ENCODE measurements around the gene SP7. TPM values are rescaled to one million over a fixed set of nuclear protein-coding genes. Genes with fewer than 3 reads are reported as not detected.
A peak's percentile ranks its signal among the peaks of the same experiment; 100 is the strongest.
"Not testable (repeated sequence)": the region's sequence is repeated elsewhere in the genome, so short reads cannot be mapped to it uniquely, and the experiment has no call there.

Gene SP7
- not detected in 2 replicates for total RNA-seq (2014; rRNA removed; shearing (Covaris generic))

DNA sequence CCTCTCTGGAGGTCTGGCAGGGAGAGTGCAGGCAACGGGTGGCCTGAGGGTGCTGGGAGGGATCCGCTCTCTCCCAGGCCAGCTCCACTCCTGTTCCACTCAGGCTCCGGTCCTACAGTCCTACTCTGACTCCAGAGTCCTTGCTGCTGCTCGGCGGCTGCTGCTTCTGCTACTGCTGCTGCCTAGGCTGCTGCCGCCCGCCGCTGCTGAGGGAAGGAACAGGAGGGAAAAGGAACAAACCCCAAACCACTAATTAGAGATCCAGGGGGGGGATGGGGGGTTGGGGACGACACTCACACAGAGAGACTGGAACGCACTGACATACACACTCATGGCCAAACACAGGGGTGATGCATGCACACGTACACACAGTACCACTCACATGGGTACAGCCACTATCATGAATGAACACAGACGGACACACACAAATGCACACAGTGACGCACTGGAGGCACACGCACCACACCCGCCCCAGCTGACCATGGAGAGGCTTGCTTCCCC, at the start of gene SP7:
SP7 (minus strand) TSS at position 174 of the 501 bp plus-strand sequence. CDS start 708 bp downstream, outside the sequence.
- H3K27me3 ChIP-seq = peaks cover 45% of the 10 kb centered on the region
- no peak within 1 kb of the TSS for H3K4me3 ChIP-seq
- no peak within 1 kb of the TSS for H3K27ac ChIP-seq
- H3K9me3 ChIP-seq (replicated peaks) = no peaks in the 10 kb centered on the region
- no peak for DNase-seq
- H3K4me1 ChIP-seq = peaks cover 6% of the 10 kb centered on the region; the same call in 1 of the 2 replicates
- H3K36me3 ChIP-seq = no peaks in the 10 kb centered on the region

DNA sequence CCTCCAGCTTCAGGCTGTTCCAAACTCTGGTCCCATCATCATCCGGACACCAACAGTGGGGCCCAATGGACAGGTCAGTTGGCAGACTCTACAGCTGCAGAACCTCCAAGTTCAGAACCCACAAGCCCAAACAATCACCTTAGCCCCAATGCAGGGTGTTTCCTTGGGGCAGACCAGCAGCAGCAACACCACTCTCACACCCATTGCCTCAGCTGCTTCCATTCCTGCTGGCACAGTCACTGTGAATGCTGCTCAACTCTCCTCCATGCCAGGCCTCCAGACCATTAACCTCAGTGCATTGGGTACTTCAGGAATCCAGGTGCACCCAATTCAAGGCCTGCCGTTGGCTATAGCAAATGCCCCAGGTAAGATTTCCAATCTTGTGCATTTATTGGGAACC, 47.1 kb upstream of the SP7 start:
- peaks cover 52% of the 10 kb centered on the region for H3K36me3 ChIP-seq
- H3K4me3 ChIP-seq = no peak overlapping the region
- H3K27me3 ChIP-seq = no peaks in the 10 kb centered on the region
- no peaks in the 10 kb centered on the region for H3K9me3 ChIP-seq (replicated peaks)
- no peak overlapping the region for H3K27ac ChIP-seq
- peaks cover 7% of the 10 kb centered on the region; the same call in 1 of the 2 replicates for H3K4me1 ChIP-seq
- no peak for DNase-seq

DNA sequence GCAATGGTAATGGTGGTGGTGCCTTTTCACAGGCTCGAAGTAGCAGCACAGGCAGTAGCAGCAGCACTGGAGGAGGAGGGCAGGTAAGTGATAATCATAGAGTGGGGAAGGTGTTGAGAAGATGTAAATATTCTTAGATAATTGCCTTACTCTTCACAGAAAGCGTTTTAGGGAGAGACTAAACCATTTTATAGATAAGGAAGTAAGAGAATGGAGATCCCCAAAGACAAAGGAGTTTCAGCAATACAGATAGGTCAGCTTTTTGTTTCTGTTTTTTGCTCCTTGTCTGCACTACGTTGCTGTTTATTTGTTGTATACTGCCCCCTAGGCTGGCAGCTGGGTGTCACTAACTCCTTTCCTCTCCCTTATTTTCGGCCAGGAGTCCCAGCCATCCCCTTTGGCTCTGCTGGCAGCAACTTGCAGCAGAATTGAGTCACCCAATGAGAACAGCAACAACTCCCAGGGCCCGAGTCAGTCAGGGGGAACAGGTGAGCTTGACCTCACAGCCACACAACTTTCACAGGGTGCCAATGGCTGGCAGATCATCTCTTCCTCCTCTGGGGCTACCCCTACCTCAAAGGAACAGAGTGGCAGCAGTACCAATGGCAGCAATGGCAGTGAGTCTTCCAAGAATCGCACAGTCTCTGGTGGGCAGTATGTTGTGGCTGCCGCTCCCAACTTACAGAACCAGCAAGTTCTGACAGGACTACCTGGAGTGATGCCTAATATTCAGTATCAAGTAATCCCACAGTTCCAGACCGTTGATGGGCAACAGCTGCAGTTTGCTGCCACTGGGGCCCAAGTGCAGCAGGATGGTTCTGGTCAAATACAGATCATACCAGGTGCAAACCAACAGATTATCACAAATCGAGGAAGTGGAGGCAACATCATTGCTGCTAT, 45.8 kb upstream of the SP7 start:
- Histone ChIP-seq H3K27me3 (no peaks in the 10 kb centered on the region), H3K4me3 (no peak overlapping the region), H3K27ac (no peak overlapping the region; the same call in 1 of the 2 replicates), H3K9me3 (replicated peaks) (no peaks in the 10 kb centered on the region), H3K36me3 (peaks cover 43% of the 10 kb centered on the region), H3K4me1 (peaks cover 7% of the 10 kb centered on the region; the same call in 1 of the 2 replicates)
- peak; percentile 13 to 24 for DNase-seq

DNA sequence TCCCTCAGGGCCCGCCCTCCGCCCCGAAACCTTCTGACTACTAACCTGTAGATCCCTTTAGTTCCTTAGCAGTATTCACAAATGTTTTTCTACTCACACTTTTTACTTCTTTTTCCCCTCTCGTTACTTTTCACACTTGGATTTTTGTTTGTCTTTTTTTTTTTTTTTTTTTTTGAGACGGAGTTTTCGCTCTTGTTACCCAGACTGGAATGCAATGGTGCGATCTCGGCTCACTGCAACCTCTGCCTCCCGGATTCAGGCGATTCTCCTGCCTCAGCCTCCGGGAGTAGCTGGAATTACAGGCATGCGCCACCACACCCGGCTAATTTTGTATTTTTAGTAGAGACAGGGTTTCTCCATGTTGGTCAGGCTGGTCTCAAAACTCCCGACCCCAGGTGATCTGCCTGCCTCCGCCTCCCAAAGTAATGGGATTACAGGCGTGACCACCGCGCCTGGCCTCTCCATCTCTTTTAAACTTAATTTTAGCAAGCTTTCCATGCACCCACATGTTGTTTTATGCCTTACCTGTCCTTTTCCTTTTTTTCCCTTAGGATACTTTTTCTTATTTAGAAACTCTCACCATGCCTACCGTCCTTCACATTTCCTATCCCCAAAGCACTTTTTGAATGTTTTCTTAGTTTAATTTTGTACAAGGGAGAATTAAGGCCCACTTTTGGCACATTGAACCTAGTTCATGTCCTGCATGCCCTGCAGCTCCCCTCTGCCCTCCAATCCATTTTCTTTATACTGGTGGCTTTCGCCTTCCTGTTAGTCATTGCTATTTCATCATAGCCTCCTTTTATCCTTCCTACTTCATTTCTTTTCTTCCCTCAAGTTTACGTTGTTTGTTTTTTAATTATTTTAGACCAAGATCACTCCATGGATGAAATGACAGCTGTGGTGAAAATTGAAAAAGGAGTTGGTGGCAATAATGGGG, 44.9 kb upstream of the SP7 start:
- Histone ChIP-seq H3K27me3 (no peaks in the 10 kb centered on the region), H3K4me1 (peaks cover 7% of the 10 kb centered on the region; the same call in 1 of the 2 replicates), H3K9me3 (replicated peaks) (no peaks in the 10 kb centered on the region), H3K27ac (peak overlapping the region; percentile 69), H3K4me3 (peak overlapping the region; percentile 64), H3K36me3 (peaks cover 35% of the 10 kb centered on the region)
- DNase-seq = peak in 1 of 2 experiments; percentile 31

DNA sequence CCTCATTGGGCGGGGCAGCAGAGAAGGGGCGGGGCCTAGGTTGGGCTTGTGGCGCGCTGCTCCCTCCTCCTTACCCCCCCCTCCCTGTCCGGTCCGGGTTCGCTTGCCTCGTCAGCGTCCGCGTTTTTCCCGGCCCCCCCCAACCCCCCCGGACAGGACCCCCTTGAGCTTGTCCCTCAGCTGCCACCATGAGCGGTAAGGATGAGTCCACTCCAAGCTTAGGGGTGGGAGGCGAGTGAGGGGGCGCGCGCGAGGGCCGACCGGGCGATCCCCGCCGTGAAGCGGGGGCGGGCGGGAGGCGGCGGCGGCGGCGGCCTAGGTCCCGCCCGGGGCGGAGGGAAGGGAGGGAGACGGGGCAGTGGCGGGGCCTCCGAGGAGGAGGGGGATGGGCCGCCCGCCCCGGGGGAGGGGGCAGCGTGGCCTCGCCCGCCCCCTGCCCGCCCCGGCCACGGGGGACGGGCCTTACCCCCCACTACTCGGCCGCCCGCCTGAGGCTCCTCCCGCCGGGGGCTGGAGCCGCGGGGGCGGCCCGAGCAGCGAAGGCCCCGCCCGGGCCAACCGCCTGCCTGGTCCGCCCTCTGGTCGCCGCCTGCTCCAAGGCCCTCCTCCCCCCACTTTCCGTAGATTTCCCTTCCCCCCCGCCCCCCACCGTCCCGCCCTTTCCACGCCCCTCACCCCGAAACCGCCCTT, 44.1 kb upstream of the SP7 start, which contains the start of gene SP1:
SP1 (plus strand) TSS at position 73 of the 690 bp plus-strand sequence; CDS start at position 189, 116 bp downstream.
- Histone ChIP-seq H3K27ac (peak within 1 kb of the TSS; percentile 86), H3K36me3 (peaks cover 33% of the 10 kb centered on the region), H3K9me3 (replicated peaks) (no peaks in the 10 kb centered on the region), H3K27me3 (no peaks in the 10 kb centered on the region), H3K4me1 (peaks cover 7% of the 10 kb centered on the region; the same call in 1 of the 2 replicates), H3K4me3 (peak within 1 kb of the TSS; percentile 64)
- DNase-seq = peak; percentile 89 to 90

DNA sequence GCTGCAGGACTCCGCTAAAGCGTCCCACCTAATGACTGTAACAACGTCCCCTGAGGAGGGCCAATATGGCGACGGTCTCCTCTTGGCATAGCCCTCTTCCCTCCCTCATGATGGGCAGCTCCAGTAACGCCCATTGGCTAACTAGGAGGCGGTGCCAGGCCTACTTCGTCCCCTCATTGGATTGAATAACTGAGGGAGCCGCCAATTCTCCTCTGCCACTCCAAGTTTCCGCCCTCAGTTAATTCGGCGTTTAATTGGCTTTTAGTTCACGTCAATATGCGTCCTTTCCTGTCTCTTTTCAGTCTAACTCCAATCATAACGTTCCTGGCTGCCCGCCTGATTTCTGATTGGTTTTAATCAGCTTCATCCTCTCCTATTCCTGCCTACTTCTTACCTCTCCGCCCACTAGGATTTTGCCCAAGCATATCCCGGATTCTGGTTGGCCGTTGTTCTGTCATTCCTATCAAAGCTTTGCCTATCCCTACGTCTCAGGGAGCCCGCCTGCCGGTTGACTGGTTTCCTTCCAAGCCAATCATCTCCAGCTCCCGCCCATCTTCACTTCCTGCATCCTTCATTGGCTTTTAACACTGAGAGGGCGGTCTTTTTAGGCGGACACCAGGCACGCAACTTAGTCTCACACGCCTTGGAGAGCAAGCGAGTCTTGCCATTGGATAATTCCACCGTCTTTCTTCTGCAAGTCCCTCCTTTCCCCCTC, 43.4 kb upstream of the SP7 start:
- DNase-seq = peak; percentile 99 to 100
- Histone ChIP-seq H3K36me3 (peaks cover 30% of the 10 kb centered on the region), H3K27me3 (no peaks in the 10 kb centered on the region)

DNA sequence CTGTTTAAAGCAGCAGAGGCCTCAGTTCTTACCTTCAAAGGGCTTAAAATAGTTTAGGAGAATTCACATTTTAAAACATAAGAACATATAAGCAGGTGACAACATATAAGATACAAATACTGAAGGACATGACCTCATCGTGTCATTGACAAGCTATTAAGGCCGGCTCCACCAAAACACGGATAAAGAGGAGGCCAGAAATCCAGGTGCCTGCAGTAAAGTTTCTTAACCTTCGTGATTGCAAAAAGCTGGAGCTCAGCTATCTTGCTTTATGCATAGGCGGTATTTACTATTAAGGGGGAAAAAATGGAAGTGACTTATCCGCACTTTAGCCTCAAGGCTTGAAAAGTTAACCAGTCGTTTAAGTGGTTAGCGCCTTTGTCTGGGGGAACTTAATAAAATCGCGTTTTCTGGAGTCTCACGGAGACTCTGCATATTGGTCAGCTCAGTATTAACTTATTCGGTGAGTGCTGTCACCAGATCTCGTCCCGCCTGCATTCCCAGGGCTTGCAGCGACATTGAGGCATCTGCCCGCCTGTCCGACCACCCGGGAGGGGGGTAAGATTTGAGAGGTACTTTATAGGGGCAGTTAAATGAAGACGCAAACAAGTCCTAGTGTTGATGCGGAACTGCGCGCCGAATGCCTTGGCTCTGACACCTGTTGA, 42.7 kb upstream of the SP7 start:
- no peaks in the 10 kb centered on the region for H3K27me3 ChIP-seq
- DNase-seq = no peak
- H3K4me1 ChIP-seq = peaks cover 7% of the 10 kb centered on the region; the same call in 1 of the 2 replicates
- peaks cover 25% of the 10 kb centered on the region for H3K36me3 ChIP-seq
- H3K4me3 ChIP-seq = peak overlapping the region; percentile 61
- no peaks in the 10 kb centered on the region for H3K9me3 ChIP-seq (replicated peaks)
- H3K27ac ChIP-seq = peak overlapping the region; percentile 86

More for the DNA sequence above, 43.4 kb upstream of the SP7 start:
- H3K27ac ChIP-seq = peak overlapping the region; percentile 86
- no peaks in the 10 kb centered on the region for H3K9me3 ChIP-seq (replicated peaks)
- H3K4me1 ChIP-seq = peaks cover 7% of the 10 kb centered on the region; the same call in 1 of the 2 replicates
- peak overlapping the region; percentile 64 for H3K4me3 ChIP-seq

DNA sequence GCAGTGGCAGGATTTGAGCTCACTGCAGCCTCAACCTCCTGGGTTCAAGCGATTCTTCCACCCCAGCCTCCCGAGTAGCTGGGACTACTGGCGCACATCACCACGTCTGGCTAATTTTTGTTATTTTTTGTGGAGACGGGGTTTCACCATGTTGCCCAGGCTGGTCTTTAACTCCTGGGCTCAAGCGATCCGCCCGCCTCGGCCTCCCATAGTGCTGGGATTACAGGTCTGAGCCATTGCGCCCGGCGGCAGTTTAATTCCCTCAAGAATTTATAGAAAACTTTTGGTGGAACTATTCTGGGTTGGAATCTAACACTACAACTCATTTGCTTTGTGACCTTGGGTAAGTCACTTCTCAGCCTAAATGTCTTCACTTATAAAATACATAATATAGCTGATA, 42.1 kb upstream of the SP7 start:
- H3K9me3 ChIP-seq (replicated peaks) = no peaks in the 10 kb centered on the region
- no peak for DNase-seq
- no peak overlapping the region for H3K27ac ChIP-seq
- H3K4me1 ChIP-seq = peaks cover 7% of the 10 kb centered on the region; the same call in 1 of the 2 replicates
- H3K4me3 ChIP-seq = no peak overlapping the region
- H3K27me3 ChIP-seq = no peaks in the 10 kb centered on the region
- peaks cover 19% of the 10 kb centered on the region for H3K36me3 ChIP-seq

DNA sequence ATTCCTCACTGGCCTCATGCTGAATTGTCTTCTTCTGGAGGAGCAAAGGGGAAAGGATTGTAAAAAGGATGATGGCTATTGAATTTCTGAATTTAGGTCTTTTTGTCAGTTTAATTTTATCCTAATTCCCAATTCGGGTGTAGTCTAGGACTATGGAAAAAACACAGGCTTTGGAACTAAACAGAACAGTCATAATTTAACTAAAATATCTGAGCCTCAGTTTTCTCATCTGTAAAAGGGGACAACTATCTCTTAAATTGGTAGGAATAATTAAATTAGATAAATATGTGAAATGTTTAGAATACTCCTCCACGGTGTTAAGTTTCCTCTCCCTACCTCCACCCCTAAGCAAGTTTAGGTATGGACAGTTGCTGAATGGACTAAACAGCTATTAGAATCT, 40.6 kb upstream of the SP7 start:
- no peak for DNase-seq
- Histone ChIP-seq H3K9me3 (replicated peaks) (no peaks in the 10 kb centered on the region), H3K4me1 (peaks cover 7% of the 10 kb centered on the region; the same call in 1 of the 2 replicates), H3K4me3 (no peak overlapping the region), H3K36me3 (peaks cover 5% of the 10 kb centered on the region), H3K27ac (no peak overlapping the region), H3K27me3 (no peaks in the 10 kb centered on the region)

DNA sequence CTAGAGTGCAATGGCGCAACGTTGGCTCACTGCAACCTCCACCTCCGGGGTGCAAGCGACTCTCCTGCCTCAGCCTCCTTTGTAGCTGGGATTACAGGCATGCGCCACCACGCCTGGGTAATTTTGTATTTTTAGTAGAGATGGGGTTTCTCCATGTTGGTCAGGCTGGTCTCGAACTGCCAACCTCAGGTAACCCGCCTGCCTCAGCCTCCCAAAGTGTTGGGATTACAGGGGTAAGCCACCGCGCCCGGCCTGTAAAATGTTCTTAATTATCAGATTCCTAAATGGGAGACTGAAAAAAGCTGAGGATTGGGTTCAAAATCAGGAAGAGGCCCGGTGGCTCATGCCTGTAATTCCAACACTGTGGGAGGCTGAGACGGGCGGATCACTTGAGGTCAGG, 38.1 kb upstream of the SP7 start:
- not testable (repeated sequence) for DNase-seq; H3K4me1 ChIP-seq; H3K27me3 ChIP-seq; H3K27ac ChIP-seq; H3K4me3 ChIP-seq; H3K9me3 ChIP-seq (replicated peaks); H3K36me3 ChIP-seq

DNA sequence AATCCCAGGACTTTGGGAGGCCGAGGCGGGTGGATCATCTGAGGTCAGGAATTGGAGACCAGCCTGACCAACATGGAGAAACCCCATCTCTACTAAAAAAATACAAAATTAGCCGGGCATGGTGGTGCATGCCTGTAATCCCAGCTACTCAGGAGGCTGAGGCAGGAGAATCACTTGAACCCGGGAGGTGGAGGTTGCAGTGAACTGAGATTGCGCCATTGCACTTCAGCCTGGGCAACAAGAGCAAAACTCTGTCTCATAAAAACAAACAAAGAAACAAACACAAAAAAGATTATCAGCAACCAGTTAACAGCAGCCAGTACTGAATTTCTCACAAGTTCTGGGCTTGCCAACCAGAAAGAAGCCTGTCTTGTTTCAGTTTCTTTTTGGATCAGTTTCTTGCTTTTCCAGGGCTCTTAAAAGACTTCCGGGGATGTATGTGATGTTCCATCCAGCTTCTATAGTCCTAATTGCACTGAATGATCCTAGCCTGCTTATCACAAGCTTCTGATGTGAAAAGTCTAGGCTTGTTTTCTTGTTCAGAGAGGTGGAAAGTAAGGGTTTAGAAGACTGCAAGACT, 37.5 kb upstream of the SP7 start:
- not testable (repeated sequence) for DNase-seq; H3K4me1 ChIP-seq; H3K36me3 ChIP-seq; H3K27me3 ChIP-seq; H3K9me3 ChIP-seq (replicated peaks); H3K4me3 ChIP-seq; H3K27ac ChIP-seq

DNA sequence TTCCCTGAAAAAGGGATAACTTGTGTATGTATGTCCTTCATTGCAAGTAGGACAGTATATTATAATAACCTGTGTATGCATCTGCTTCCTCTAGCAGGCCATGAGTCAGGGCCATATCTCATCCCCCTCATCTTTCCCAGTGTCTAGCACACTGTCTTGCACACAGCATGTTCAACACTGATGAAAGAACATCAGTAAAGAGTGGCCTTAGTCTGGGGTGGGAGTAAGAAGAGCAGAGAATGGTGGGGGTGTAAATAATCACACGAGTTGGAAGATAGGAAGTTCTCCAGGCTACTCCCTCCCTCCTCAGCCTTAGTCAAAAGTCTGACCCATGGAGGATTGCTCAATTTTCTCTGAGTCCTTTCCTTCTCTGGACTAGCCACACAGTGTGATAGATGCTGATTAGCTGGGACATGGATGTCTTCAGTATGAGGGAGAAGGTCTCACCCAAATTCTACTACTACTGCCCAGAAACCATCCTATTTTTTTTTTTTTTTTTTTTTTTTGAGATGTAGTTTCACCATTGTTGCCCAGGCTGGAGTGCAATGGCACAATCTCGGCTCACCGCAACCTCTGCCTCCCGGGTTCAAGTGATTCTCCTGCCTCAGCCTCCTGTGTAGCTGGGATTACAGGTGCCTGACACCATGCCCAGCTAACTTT, 29.2 kb upstream of the SP7 start:
- Histone ChIP-seq H3K27ac (no peak overlapping the region), H3K36me3 (no peaks in the 10 kb centered on the region), H3K4me1 (no peaks in the 10 kb centered on the region), H3K4me3 (no peak overlapping the region), H3K9me3 (replicated peaks) (no peaks in the 10 kb centered on the region), H3K27me3 (no peaks in the 10 kb centered on the region)
- DNase-seq = no peak
